SK-N-MC (cell line): ENCODE measurements around the gene YTHDF1.

Experiments used
- EZH2 ChIP-seq: fragments of 200-600 bp; sonication (generic); IDR thresholded peaks from one replicate; pipeline ENCODE4 v1.6.1; 2017; ENCODE audit warnings: antibody characterized with exemption
- POLR2AphosphoS5 ChIP-seq: IDR thresholded peaks from 2 replicates; pipeline ENCODE4 v1.6.1; 2012; ENCODE audit warnings: mild to moderate bottlenecking, low read depth, low read length, borderline replicate concordance

- TF ChIP-seq EZH2 (no peak), POLR2AphosphoS5 (no peak)
Measured at GRCh38 chr20:63219447-63219821, 3.5 kb upstream of the YTHDF1 start.
